ENCODE results near the gene WFIKKN2. TPM values are rescaled to one million over a fixed set of nuclear protein-coding genes. Genes with fewer than 3 reads are reported as not detected.

The WFIKKN2 gene
- total and polyA plus RNA-seq, 8 donors = 0.09 to 0.45 (median 0.15) TPM

GRCh38 chr17:50850640-50851039, 15.3 kb downstream of the WFIKKN2 start:
- Histone ChIP-seq H3K9me3 (no peaks in the 10 kb centered on the region), H3K27ac (no peak overlapping the region), H3K4me1 (peaks cover 15 to 22% (median 15%) of the 10 kb centered on the region in 3 donors), H3K36me3 (no peaks in the 10 kb centered on the region), H3K4me3 (no peak overlapping the region), H3K27me3 (no peaks in the 10 kb centered on the region)
- ATAC-seq = no peak
- WGBS, 2 donors = 77% methylated on average over 7 of the region's 7 CpGs
- intact Hi-C loops (cut with DNase I) = loop anchor here in 1 of 3 donors (5.0 kb wide), 1 partner anchor 97 kb away; no protein-coding TSS in a partner anchor
- TF ChIP-seq CTCF (IDR thresholded peaks at IDR 0.05) = no peak
- FAIRE-seq = no peak
- DNase-seq = no peak

- H3K27me3 ChIP-seq = no peaks in the 10 kb centered on the region
- H3K4me1 ChIP-seq = peaks cover 26 to 29% (median 26%) of the 10 kb centered on the region in 3 donors
- H3K4me3 ChIP-seq = no peak overlapping the region
- intact Hi-C loops (cut with DNase I) = loop anchor here in 1 of 3 donors (5.0 kb wide), 1 partner anchor 94 kb away; no protein-coding TSS in a partner anchor
- no peaks in the 10 kb centered on the region for H3K9me3 ChIP-seq
- peak in 2 of 4 donors; percentile 2 to 6 for ATAC-seq
- no peaks in the 10 kb centered on the region for H3K36me3 ChIP-seq
- no peak for FAIRE-seq
- 35 to 40% methylated on average over 6 of the region's 6 CpGs for WGBS, 2 donors
- TF ChIP-seq CTCF (IDR thresholded peaks at IDR 0.05) = no peak
- H3K27ac ChIP-seq = peak overlapping the region in 2 of 4 donors; percentile 1 to 48
- DNase-seq = no peak
Measured at GRCh38 chr17:50853015-50853615, 17.7 kb downstream of the WFIKKN2 start.

GRCh38 chr17:50853781-50854180, 18.4 kb downstream of the WFIKKN2 start:
- ATAC-seq = no peak
- no peak for FAIRE-seq

GRCh38 chr17:50855708-50856330, 20.4 kb downstream of the WFIKKN2 start:
- FAIRE-seq (no peak), ATAC-seq (peak; percentile 61 to 72 (median 67)), DNase-seq (no peak)
- no peaks in the 10 kb centered on the region for H3K9me3 ChIP-seq
- no peaks in the 10 kb centered on the region for H3K27me3 ChIP-seq
- WGBS, 2 donors = 15 to 18% methylated on average over 6 of the region's 6 CpGs
- intact Hi-C loops (cut with DNase I) = no loop called here
- TF ChIP-seq CTCF (IDR thresholded peaks at IDR 0.05) = no peak
- no peak overlapping the region for H3K4me3 ChIP-seq
- H3K27ac ChIP-seq = peak overlapping the region; percentile 41 to 83 (median 64)
- H3K36me3 ChIP-seq = peaks cover 0 to 1% (median 0%) of the 10 kb centered on the region in 3 donors
- peaks cover 26 to 33% (median 26%) of the 10 kb centered on the region in 3 donors for H3K4me1 ChIP-seq

More at GRCh38 chr17:50853781-50854180, 18.4 kb downstream of the WFIKKN2 start:
- Histone ChIP-seq H3K36me3 (no peaks in the 10 kb centered on the region), H3K9me3 (no peaks in the 10 kb centered on the region), H3K27ac (peak overlapping the region in 1 of 4 donors; percentile 48), H3K4me1 (peaks cover 26 to 29% (median 26%) of the 10 kb centered on the region in 3 donors), H3K27me3 (no peaks in the 10 kb centered on the region), H3K4me3 (no peak overlapping the region)
- 86 to 88% methylated on average over 6 of the region's 6 CpGs for WGBS, 2 donors
- TF ChIP-seq CTCF (IDR thresholded peaks at IDR 0.05) = no peak
- no peak for DNase-seq
- intact Hi-C loops (cut with DNase I) = loop anchor here in 1 of 3 donors (5.0 kb wide), 1 partner anchor 94 kb away; no protein-coding TSS in a partner anchor
